HG02798 (cell line): ENCODE measurements around the gene FLT3.
"Not testable (repeated sequence)": the region's sequence is repeated elsewhere in the genome, so short reads cannot be mapped to it uniquely, and the experiment has no call there.

Experiments used
- ATAC-seq: cut with Tn5 transposase; IDR thresholded peaks from one replicate; pipeline ENCODE4 v1.9.1; 2021; ENCODE audit warnings: mild to moderate bottlenecking; ENCODE audit not compliant: unreplicated experiment, poor library complexity

FLT3 gene

DNA sequence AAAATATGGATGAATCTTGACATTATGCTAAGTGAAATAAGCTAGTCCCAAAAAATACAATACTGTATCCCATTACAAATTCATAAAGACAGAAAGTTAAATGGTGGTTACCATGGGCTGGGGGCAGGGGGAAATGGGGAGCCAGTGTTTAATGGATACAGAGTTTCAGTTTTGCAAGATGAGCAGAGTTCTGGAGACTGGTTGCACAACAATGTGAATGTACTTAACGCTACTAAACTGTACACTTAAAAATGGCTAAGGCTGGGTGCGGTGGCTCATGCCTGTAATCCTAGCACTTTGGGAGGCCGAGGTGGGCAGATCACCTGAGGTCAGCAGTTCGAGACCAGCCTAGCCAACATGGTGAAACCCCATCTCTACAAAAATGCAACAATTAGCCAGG lies 1.5 kb upstream of the FLT3 start:
- not testable (repeated sequence) for ATAC-seq

GRCh38 chr13:28099396-28100149 lies 803 bp downstream of the FLT3 start:
- no peak for ATAC-seq

DNA sequence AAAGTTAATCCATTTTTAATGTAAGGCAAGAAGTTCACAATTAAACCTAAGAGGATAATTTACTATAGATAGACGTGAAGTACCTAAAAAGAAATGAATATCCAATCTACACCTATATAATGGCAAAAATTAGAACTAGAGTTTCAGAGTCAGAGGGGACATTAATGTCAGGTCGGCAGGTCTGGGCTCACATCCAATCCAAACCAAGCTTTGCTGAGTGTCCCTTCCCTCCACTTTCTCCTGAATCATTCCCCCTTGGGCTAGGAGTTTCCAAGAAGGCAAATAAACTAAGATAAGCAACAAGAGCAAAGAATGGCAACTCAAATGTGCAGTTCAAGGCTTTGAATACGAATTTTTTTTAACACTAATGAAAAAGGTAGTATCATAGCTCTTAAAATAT lies 2.9 kb downstream of the FLT3 start:
- ATAC-seq: no peak

DNA sequence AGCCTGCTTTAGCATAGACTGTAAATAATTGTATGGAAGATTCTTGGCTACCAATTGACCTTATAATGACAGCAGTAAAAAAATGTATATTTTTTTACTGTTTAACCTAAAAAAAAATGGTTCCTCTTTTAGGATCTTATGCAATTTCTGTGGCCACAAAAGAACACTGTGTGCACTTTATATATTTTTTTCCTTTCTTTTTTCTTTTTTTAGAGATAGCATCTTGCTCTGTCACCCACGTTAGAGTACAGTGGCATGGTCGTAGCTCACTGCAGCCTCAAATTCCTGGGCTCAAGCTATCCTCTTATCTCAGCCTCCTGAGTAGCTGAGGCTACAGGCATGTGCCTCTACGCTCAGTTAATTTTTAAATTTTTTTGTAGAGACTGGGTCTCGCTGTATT lies 6.1 kb downstream of the FLT3 start:
- ATAC-seq: no peak

DNA sequence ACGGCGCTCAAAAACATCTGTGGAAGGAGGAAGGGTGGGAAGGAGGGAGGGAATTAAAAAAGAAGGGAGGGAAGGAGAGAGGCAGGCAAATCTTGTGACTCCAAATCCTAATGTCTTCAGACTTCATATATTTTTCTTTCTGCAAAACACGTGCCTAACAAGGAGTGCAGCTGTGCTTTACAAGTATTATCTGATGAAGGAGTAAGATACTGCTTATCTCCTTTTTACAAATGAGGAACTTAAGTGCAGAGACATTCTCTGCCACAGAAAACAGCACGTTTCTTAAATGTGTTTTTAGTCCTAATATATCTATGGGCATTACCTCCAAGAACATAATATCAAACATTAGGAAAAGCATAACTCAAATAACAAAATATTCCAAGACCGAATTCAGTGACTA lies 6.5 kb downstream of the FLT3 start:
- ATAC-seq: no peak

GRCh38 chr13:28092431-28092830 lies 7.9 kb downstream of the FLT3 start:
- no peak for ATAC-seq

DNA sequence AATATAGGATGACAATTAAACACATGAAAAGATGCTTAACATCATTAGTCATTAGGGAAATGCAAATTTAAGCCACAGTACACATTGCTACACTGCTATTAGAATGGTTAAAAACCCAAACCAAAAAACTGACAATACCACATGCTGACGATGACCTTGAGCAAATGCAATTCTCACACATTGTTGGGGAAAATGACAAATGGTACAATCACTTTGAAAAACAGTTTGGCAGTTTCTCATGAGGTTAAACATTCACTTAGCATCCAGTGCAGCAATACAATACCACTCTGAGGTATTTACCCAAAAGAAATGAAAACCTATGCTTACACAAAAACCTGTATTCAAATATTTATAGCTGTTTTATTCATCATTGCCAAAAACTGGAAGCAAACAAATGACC lies 11.3 kb downstream of the FLT3 start:
- ATAC-seq: no peak

DNA sequence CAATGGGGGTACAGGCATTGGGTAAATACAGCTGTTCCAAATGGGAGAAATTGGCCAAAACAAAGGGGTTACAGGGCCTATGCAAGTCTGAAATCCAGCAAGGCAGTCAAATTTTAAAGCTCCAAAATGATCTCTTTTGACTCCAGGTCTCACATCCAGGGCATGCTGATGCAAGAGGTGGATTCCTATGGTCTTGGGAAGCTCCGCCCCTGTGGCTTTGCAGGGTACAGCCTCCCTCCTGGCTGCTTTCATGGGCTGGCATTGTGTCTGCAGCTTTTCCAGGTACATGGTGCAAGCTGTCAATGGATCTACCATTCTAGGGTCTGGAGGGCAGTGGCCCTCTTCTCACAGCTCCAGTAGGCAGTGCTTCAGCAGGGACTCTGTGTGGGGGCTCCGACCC lies 22.6 kb downstream of the FLT3 start:
- ATAC-seq: not testable (repeated sequence)

- ATAC-seq: no peak
These were observed 23.1 kb downstream of the FLT3 start for GRCh38 chr13:28077231-28077630.

- ATAC-seq: no peak
These were observed 29.0 kb downstream of the FLT3 start for GRCh38 chr13:28071424-28071823.

- no peak for ATAC-seq
These were observed 32.9 kb downstream of the FLT3 start for GRCh38 chr13:28067491-28067890.

GRCh38 chr13:28058866-28059613 lies 41.3 kb downstream of the FLT3 start:
- ATAC-seq: no peak

- ATAC-seq: peak; percentile 66
These were observed 43.2 kb downstream of the FLT3 start for GRCh38 chr13:28056970-28057712.

DNA sequence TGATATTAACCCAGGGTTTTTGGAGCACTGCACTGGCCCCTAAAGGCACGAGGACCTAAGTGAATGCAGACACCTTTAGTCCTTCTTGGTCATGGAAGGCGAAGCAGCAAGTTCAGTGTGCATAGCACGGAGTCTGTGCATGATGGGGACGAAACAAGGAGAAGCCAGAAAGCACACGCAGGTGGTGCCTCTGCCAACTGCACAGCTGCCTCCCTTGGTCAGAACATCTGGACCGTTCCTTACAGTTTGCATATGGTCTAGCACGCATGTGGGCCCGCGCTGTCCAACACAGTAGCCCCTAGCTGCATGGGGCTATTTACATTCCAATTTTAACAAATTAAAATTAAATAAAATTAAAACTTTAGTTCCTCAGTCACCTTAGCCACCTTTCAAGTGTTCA lies 44.0 kb downstream of the FLT3 start:
- ATAC-seq: no peak

- no peak for ATAC-seq
These were observed 45.0 kb downstream of the FLT3 start for GRCh38 chr13:28055357-28055756.

GRCh38 chr13:28052945-28053344 lies 47.4 kb downstream of the FLT3 start:
- ATAC-seq: no peak

- ATAC-seq: peak; percentile 61
These were observed 50.2 kb downstream of the FLT3 start for GRCh38 chr13:28049880-28050875.

GRCh38 chr13:28049215-28049614 lies 51.2 kb downstream of the FLT3 start:
- no peak for ATAC-seq

- ATAC-seq: no peak
These were observed 51.6 kb downstream of the FLT3 start for GRCh38 chr13:28048768-28049167.
